GM21367 (cell line): ENCODE data around the gene SYNGAP1.
A peak's percentile ranks its signal among the peaks of the same experiment; 100 is the strongest.
"Not testable (repeated sequence)": the region's sequence is repeated elsewhere in the genome, so short reads cannot be mapped to it uniquely, and the experiment has no call there.

Experiments
- ATAC-seq: cut with Tn5 transposase; IDR thresholded peaks from one replicate; pipeline ENCODE4 v1.9.1; 2021; ENCODE audit not compliant: unreplicated experiment

The SYNGAP1 gene

DNA sequence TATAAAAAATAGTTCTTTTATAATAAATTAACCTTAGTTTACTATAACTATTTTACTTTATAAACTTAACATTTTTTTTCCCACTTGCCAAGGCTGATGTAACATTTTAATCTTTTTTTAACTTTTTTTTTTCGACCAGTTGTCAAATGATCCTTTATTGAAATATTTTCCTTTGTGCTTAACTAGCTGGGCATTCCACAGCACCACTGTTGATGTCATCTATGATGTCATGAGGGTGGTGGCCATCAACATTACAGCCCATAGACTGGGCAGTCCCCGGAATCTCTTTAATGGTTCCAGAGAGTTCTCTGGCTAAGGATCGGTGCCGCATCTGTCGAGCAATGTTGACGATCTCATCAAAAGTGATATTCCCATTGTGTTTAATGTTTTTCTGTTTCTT is 20.0 kb upstream of the SYNGAP1 start:
- not testable (repeated sequence) for ATAC-seq

DNA sequence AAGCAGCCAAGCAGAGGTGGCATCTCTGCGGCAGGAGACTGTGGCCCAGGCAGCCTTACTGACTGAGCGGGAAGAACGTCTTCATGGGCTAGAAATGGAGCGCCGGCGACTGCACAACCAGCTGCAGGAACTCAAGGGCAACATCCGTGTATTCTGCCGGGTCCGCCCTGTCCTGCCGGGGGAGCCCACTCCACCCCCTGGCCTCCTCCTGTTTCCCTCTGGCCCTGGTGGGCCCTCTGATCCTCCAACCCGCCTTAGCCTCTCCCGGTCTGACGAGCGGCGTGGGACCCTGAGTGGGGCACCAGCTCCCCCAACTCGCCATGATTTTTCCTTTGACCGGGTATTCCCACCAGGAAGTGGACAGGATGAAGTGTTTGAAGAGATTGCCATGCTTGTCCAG is 15.0 kb upstream of the SYNGAP1 start:
- no peak for ATAC-seq

DNA sequence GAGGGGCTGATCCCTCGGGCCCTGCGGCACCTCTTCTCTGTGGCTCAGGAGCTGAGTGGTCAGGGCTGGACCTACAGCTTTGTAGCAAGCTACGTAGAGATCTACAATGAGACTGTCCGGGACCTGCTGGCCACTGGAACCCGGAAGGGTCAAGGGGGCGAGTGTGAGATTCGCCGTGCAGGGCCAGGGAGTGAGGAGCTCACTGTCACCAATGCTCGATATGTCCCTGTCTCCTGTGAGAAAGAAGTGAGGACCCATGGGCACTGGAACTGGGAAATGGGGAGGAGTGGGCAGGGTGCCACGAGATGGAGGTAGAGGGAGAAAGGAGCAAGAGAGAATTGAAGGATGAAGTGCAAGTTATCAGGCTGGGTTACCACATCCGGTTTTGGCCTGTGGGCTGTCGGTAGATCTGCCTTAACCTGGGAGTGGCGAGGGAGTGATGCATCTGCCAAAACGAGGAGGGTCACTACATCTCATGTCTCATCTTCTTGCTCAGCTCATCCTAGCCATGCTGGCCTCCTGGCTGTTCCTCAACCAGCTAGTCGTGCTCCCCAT is 14.4 kb upstream of the SYNGAP1 start:
- no peak for ATAC-seq

- ATAC-seq = no peak
Measured at GRCh38 chr6:33406126-33406525, 13.7 kb upstream of the SYNGAP1 start.

DNA sequence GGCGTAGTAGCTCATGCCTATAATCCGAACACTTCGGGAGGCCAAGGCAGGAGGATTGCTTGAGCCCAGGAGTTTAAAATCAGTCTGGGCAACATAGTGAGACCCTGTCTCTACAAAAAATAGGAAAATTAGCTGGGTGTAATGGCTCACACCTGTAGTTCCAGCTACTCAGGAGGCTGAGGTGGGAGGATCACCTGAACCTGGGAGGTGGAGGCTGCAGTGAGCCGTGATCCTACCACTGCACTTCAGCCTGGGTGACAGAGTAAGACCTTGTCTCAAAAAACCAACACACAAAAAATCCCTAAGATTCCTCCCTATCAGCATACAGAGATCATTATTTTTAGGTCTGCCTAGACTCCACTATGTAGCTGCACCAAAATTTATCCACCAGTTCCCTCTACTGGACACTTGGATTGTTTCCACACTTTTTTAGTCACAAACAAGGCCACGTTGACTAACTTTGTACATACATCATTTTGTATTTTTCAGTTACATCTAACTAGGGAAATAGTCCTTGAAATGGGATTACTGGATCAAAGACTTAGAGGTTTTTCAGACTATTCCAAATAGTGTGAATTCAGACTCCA is 12.6 kb upstream of the SYNGAP1 start:
- no peak for ATAC-seq

DNA sequence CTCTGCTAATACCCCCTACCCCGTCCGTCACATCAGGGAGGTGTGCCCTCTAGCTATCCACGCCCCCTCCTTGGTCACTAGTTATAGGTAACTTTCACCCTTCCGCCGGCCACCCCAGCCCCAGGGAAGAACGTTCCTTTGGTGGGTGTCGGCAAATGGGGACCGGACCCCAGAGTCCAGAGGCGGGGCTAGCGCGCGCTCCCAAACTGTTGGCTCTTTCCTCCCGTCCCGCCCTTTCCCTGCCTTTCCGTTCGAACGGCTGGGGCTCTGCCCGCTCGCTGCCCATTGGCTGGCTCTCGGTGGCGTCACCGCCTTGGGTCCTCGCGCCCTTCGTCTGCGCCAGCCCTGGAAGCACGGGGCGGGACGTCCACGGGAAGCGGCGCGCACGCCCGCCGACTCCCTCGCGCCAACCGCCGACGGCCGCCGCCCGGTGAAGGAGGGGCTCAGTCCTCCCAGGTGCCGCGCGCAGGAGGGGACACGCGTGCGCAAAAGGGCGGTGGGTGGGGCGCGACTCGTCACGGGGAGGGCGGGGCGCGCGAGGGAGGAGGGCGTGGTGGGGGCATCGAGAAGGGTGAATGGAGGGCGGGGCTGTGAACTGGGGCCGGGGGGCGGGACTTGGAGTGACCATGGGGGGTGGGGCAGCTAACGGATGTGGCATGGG is 9.7 kb upstream of the SYNGAP1 start:
- ATAC-seq = peak; percentile 74

- peak; percentile 28 for ATAC-seq
Measured at GRCh38 chr6:33410711-33411631, 8.9 kb upstream of the SYNGAP1 start, which contains the start of gene PHF1. Gene PHF1 (plus strand): TSS chr6:33411014. CDS start chr6:33412264, 1,250 bp downstream.

GRCh38 chr6:33411632-33412005 is 8.2 kb upstream of the SYNGAP1 start:
- no peak for ATAC-seq

- ATAC-seq = no peak
Measured at GRCh38 chr6:33412140-33413009, 7.5 kb upstream of the SYNGAP1 start.

DNA sequence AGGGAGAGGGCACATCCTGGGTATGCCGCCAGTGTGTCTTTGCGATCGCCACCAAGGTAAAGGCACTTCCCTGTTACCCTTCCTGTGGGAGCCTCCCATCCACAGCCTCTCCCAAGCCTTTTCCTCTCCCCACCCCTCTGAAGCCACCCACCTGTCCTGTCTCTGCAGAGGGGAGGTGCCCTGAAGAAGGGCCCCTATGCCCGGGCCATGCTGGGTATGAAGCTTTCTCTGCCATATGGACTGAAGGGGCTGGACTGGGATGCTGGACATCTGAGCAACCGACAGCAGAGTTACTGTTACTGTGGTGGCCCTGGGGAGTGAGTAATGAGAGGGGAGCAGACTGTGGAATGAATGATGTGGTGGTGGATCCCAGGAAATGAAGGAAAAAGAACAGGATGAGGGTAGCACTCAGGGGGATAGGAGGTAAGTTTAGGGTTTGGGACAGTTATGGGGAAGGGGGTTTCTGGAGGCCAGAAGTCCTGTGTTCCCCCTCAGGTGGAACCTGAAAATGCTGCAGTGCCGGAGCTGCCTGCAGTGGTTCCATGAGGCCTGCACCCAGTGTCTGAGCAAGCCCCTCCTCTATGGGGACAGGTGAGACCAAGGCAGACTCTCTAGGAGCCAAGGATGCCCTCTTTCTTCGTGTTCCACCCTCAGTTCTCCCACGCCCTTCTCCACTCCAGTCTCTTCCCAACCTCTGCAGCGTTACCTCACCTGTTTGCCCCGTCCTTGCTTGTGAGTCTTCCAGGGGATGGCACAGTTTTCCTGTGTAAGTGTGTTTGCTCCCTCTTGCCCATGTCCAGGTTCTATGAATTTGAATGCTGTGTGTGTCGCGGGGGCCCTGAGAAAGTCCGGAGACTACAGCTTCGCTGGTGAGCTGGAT is 6.4 kb upstream of the SYNGAP1 start:
- no peak for ATAC-seq

- no peak for ATAC-seq
Measured at GRCh38 chr6:33414592-33415271, 5.1 kb upstream of the SYNGAP1 start.

GRCh38 chr6:33415831-33416230 is 4.0 kb upstream of the SYNGAP1 start:
- ATAC-seq = no peak

- ATAC-seq = no peak
Measured at GRCh38 chr6:33416386-33417127, 3.3 kb upstream of the SYNGAP1 start.

DNA sequence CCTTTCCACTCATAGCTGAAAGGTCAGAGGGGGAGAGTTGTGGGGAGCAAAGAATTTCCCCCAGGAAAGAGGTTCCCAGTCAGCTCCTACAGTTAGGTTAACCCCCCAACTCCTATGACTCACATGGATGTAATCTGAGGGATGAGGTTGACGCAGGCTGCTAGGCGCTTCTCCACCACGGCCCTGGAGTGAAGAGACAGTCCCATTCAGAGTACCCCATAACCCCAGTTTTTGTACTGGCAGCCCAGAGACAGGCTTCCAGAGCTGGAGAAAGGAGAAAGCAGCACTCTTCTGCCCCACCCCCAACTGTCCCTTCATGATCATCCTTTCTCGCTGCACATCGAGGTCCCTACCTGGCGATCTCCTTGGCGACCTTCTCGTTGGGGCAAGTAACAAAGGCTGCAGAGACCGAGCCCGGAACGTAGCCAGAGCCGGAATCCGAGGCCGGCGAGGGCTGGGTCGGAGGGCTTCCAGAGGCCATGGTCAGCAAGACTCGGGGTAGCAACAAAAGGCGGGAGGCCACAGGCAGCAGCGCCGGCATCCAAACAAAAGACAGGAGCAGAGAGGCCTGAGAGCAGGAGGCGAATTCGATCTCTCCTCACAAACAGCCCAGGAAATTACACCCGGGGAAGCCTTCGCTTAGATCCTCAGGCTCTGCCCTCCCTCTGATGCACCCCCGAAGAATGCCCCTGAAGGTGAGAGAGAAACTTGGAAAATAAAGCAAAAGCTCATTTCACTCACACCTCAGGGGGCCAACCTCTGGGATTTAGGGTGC is 2.5 kb upstream of the SYNGAP1 start:
- no peak for ATAC-seq

DNA sequence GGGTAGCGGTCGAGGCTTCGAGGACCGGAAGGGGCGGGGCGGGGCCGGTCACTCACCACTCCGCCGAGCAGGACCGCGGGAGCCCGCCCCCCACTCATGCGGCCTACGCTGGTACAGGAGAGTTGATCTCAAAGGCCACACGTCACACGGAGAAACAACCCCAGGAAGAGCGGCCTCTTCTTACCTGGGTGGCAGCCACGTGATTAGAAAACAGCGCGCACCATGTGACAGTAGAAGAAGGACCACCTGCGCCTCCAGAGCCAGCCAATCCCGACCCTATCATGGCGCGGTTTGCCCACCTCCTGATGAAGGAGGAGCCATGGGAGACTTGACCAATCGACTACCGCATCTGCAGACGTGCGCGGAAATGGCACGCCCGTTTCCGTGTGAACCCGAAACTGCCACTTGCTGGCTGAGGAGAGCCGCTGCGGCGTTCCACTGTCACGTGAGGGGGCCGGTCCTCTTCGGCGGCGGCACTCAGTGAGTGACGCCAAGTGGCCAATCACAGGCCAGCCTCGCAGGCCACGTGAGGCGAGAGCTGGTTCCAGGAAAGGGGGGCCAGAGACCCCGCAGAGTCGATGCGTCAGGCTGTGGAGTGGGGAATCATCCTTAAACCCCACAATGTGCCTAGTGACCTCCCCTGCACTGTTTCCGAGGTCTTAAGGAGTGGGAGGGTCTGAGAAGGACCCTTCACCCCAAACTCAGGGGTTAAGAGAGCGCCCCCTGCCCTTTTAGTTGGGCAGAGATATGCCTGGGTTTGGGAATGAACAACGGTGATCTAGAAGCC is 1.8 kb upstream of the SYNGAP1 start, which contains the start of gene CUTA:
Gene CUTA (minus strand): TSS at position 205 of the 787 bp plus-strand sequence. CDS start 107 bp downstream, at position 98.
- ATAC-seq = peak; percentile 80

DNA sequence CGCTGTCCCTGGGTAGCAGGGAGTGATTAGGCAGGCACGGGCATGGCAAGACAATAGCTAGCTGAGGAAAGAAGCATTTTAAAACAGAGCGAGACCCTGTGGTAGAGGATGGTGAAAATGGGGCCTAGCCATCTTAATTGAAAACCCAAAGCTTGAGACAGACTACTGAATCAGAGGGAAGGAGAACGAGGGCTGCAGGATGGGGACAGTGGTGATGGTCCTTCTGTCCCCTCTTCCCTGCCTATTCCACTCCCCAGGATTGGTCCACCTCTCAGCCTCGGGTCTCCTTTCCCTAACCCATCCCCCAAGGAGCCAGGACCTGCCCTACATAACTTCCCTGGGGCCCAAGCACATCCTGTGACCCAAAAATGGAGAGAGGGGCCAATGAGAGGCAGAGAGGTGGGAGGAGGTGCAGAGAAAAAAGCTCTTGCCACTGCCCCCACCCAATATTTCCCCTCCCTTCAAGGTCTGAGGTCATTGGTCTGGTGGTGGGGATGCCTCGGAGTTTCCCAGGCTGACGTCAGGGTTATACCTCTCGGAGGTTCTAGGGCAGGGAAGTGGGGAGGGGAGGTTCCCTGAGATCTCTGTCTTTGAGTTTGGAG is 1.1 kb upstream of the SYNGAP1 start:
- ATAC-seq = no peak
